GM12892 (cell line): ENCODE data around the gene COL5A1.

Experiments
- POLR2A ChIP-seq: IDR thresholded peaks from 2 replicates; pipeline ENCODE4 v1.6.1; 2011; ENCODE audit warnings: low read depth, low read length, control low read depth
- POLR2AphosphoS5 ChIP-seq: IDR thresholded peaks from 2 replicates; pipeline ENCODE4 v1.6.1; 2011; ENCODE audit warnings: low read depth, low read length, control low read depth
- TAF1 ChIP-seq: IDR thresholded peaks from 2 replicates; pipeline ENCODE4 v1.6.1; 2011; ENCODE audit warnings: low read depth, mild to moderate bottlenecking, control low read depth, low read length, borderline replicate concordance

DNA sequence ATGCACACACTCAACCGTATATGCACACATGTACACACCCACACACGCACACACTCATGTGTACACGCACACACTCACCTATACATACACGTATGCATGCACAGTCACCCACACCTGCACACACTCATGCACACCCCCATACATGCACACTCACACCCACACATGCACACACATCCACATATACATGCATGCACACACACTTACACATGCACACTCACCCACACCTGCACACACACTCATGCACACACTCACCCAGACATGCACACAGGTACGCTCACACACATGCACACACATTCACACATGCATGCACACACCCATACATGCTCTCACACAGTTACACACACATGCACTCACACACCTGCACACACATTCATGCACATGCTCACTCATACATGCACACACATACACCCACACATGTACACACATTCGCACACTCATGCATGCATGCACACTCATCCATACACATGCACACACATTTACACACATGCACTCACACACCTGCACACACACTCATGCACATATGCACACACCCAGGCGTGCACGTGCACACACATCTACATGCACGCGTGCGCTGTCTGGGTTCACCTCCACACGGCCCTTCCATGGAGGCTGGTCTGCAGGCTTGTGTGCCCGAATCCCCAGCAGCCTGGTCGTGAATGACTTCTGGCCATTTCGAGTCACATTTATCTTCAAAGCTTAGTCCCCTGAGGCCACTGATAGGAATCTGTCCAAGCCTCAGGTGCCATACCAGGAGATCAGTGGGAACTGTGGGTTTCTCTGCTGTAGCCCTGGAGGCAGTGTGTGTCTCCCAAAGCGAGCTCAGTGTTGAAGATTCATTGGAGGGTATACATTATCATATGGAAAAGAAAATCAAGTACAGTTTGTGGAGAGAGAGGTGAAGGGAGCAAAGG is 103.0 kb downstream of the COL5A1 start:
- TF ChIP-seq POLR2A (no peak), POLR2AphosphoS5 (no peak; the same call in 1 of the 2 replicates), TAF1 (no peak)
